Kidney (tissue), 14 donors: ENCODE measurements around the gene ZBTB43. TPM values are rescaled to one million over a fixed set of nuclear protein-coding genes. Genes with fewer than 3 reads are reported as not detected.
A peak's percentile ranks its signal among the peaks of the same experiment; 100 is the strongest.

ENCODE experiments used
- DNase-seq, 5 donors: peaks; one replicate each; pipeline ENCODE4 v3.0.0-alpha.2; 2013 to 2020
- FAIRE-seq: peaks from 2 replicates; lab custom pipeline; 2012; peaks lifted over from hg19 to GRCh38; lab: Jason Lieb, UNC
- H3K27ac ChIP-seq, 2 donors: one replicate each; pipeline ENCODE4 v1.7.0; 2013; ENCODE audit warnings: low read depth in 2 of 2, low read length in 2 of 2, inconsistent platforms in 1 of 2
- H3K27me3 ChIP-seq: one replicate; pipeline ENCODE4 v1.7.1; 2013; ENCODE audit warnings: low read length, inconsistent platforms; ENCODE audit not compliant: control insufficient read depth, insufficient read depth
- H3K36me3 ChIP-seq, 3 donors: one replicate each; pipeline versions ENCODE4 v1.7.0 to v1.7.1; 2013; ENCODE audit warnings: low read length in 3 of 3, control low read depth in 1 of 3, inconsistent platforms in 1 of 3; ENCODE audit not compliant: insufficient read depth in 3 of 3, control insufficient read depth in 2 of 3
- H3K4me1 ChIP-seq, 3 donors: one replicate each; pipeline versions ENCODE4 v1.7.0 to v1.7.1; 2013; ENCODE audit warnings: low read length in 3 of 3, inconsistent platforms in 1 of 3, low read depth in 1 of 3; ENCODE audit not compliant: control insufficient read depth in 2 of 3, insufficient read depth in 2 of 3
- H3K4me3 ChIP-seq, 3 donors: one replicate each; pipeline versions ENCODE4 v1.7.0 to v1.8.1; 2013; ENCODE audit warnings: low read length in 3 of 3, control low read depth in 1 of 3, inconsistent platforms in 1 of 3
- H3K9ac ChIP-seq, 3 donors: one replicate each; pipeline versions ENCODE4 v1.7.0 to v1.7.1; 2013; ENCODE audit warnings: low read length in 3 of 3, control low read depth in 1 of 3, inconsistent platforms in 1 of 3
- H3K9me3 ChIP-seq, 3 donors: one replicate each; pipeline versions ENCODE4 v1.7.0 to v1.7.1; 2013; ENCODE audit warnings: low read length in 3 of 3, control low read depth in 1 of 3, inconsistent platforms in 1 of 3; ENCODE audit not compliant: control insufficient read depth in 2 of 3, insufficient read depth in 1 of 3
- CTCF ChIP-seq: IDR thresholded peaks from 3 replicates; pipeline ENCODE4 v1.5.1; 2012; ENCODE audit warnings: mild to moderate bottlenecking, moderate library complexity, borderline replicate concordance; ENCODE audit not compliant: insufficient read depth; ENCODE audit errors: extremely low read depth
- intact Hi-C: fragments of 100-400 bp; cut with DNase I; formaldehyde crosslinking; loops from one replicate; pipeline ENCODE4 v1.11.1; 2022
- polyA plus RNA-seq: library from polyadenylated mRNA; stranded (reverse); fragments of 350-450 nt; fragmentation: Illumina TruSeq; extraction: RNeasy Lipid Tissue Mini Kit (QIAGEN cat#74804); gene quantifications from one replicate; pipeline ENCODE4 v1.2.3, GENCODE V29; 2014; ENCODE audit warnings: low read depth, low replicate concordance; ENCODE audit not compliant: insufficient read depth
- total RNA-seq: library from RNA; stranded (reverse); fragmentation: NEBNext Ultra II Directional; extraction: Animal tissue kit (Norgen Biotek cat#: 25700); gene quantifications from one replicate; pipeline ENCODE4 v1.2.1, GENCODE V29; 2021
- donor health status: control.
- donor health status: control.
- donor health status: control.
- donor health status: control.
- donor health status: control.
- donor health status: DM: yes; HTN: yes; CAD: no.
- donor health status: Normal renal cell carcinoma (clear cell type).

Gene ZBTB43
- total and polyA plus RNA-seq, 2 donors from 2014 or later: 6.6 to 18.8 TPM

GRCh38 chr9:126852086-126852688, 47.3 kb downstream of the ZBTB43 start:
- Histone ChIP-seq H3K27ac (no peak overlapping the region), H3K9ac (no peak overlapping the region), H3K36me3 (no peaks in the 10 kb centered on the region), H3K27me3 (no peaks in the 10 kb centered on the region), H3K4me1 (no peaks in the 10 kb centered on the region), H3K4me3 (no peak overlapping the region), H3K9me3 (no peaks in the 10 kb centered on the region)
- FAIRE-seq: no peak
- intact Hi-C loops: no loop called here
- DNase-seq: peak in 1 of 5 donors; percentile 22
- TF ChIP-seq CTCF: no peak

GRCh38 chr9:126853667-126854066, 48.8 kb downstream of the ZBTB43 start:
- no peaks in the 10 kb centered on the region for H3K4me1 ChIP-seq
- no peak for FAIRE-seq
- H3K36me3 ChIP-seq: no peaks in the 10 kb centered on the region
- no peaks in the 10 kb centered on the region for H3K9me3 ChIP-seq
- no peaks in the 10 kb centered on the region for H3K27me3 ChIP-seq
- H3K4me3 ChIP-seq: no peak overlapping the region
- H3K27ac ChIP-seq: no peak overlapping the region
- intact Hi-C loops: no loop called here
- DNase-seq: no peak
- H3K9ac ChIP-seq: no peak overlapping the region
- TF ChIP-seq CTCF: no peak

GRCh38 chr9:126854734-126855133, 49.9 kb downstream of the ZBTB43 start:
- no peaks in the 10 kb centered on the region for H3K9me3 ChIP-seq
- no peak overlapping the region for H3K9ac ChIP-seq
- H3K4me3 ChIP-seq: no peak overlapping the region
- FAIRE-seq (no peak), DNase-seq (peak in 1 of 5 donors; percentile 24)
- intact Hi-C loops: no loop called here
- no peaks in the 10 kb centered on the region for H3K36me3 ChIP-seq
- no peaks in the 10 kb centered on the region for H3K27me3 ChIP-seq
- no peak overlapping the region for H3K27ac ChIP-seq
- H3K4me1 ChIP-seq: no peaks in the 10 kb centered on the region
- TF ChIP-seq CTCF: no peak
